Aorta (tissue), 5 donors: ENCODE results near the gene SRCAP. TPM values are rescaled to one million over a fixed set of nuclear protein-coding genes. Genes with fewer than 3 reads are reported as not detected.
A peak's percentile ranks its signal among the peaks of the same experiment; 100 is the strongest.

Experiments
- ATAC-seq: fragments of 200-7000 bp; cut with Tn5 transposase; one replicate; pipeline ENCODE4 v1.9.1; 2022; ENCODE audit warnings: moderate library complexity; ENCODE audit not compliant: low FRiP score
- DNase-seq, 2 donors: peaks; one replicate each; pipeline ENCODE4 v3.0.0-alpha.2; 2020
- H3K27ac ChIP-seq, 2 donors: one replicate each; pipeline ENCODE4 v1.5.1; 2013; ENCODE audit warnings: low read length in 2 of 2, mild to moderate bottlenecking in 2 of 2, moderate library complexity in 2 of 2, control low read depth in 1 of 2, inconsistent platforms in 1 of 2, low read depth in 1 of 2
- H3K27me3 ChIP-seq, 2 donors: one replicate each; pipeline ENCODE4 v1.6.1; 2013; ENCODE audit warnings: control low read depth in 1 of 2, low read length in 1 of 2, mild to moderate bottlenecking in 1 of 2, moderate library complexity in 1 of 2; ENCODE audit not compliant: insufficient read depth in 2 of 2, control insufficient read depth in 1 of 2
- H3K36me3 ChIP-seq, 2 donors: one replicate each; pipeline ENCODE4 v1.6.1; 2013; ENCODE audit warnings: control low read depth in 1 of 2, low read length in 1 of 2, mild to moderate bottlenecking in 1 of 2; ENCODE audit not compliant: insufficient read depth in 2 of 2, control insufficient read depth in 1 of 2
- H3K4me1 ChIP-seq, 2 donors: one replicate each; pipeline ENCODE4 v1.6.1; 2013; ENCODE audit warnings: low read length in 2 of 2, control low read depth in 1 of 2, mild to moderate bottlenecking in 1 of 2, moderate library complexity in 1 of 2; ENCODE audit not compliant: insufficient read depth in 2 of 2, control insufficient read depth in 1 of 2
- H3K4me3 ChIP-seq, 2 donors: one replicate each; pipeline ENCODE4 v1.5.1; 2013; ENCODE audit warnings: low read length in 2 of 2, control low read depth in 1 of 2, mild to moderate bottlenecking in 1 of 2
- H3K9me3 ChIP-seq: one replicate; pipeline ENCODE4 v1.6.1; 2013; ENCODE audit warnings: mild to moderate bottlenecking, low read length; ENCODE audit not compliant: control insufficient read depth
- WGBS, 2 donors: extraction: QIAGEN DNeasy Blood & Tissue Kit; methylation state at CpG; one replicate each; pipeline ENCODE4 v1.1.7; 2013; 5-methylcytosine and 5-hydroxymethylcytosine counted together
- intact Hi-C, 2 donors: fragments of 100-400 bp; cut with DNase I; formaldehyde crosslinking; loops; one replicate each; pipeline versions ENCODE4 v1.14.2 to v1.15.0; 2022
- polyA plus RNA-seq, 2 donors: library from polyadenylated mRNA; stranded (reverse); fragments of 200-250 nt; gene quantifications; one replicate each; pipeline ENCODE4 v1.2.3, GENCODE V29; 2013
- total RNA-seq, 2 donors: library from RNA; stranded (reverse); fragmentation: NEBNext Ultra II Directional; extraction: Animal tissue kit (Norgen Biotek cat#: 25700); gene quantifications; one replicate each; pipeline ENCODE4 v1.2.1, GENCODE V29; 2021
- donor health status: healthy with polysubstance abuse.
- donor health status: Bipolar disorder and iron deficiency.
- donor health status: DM: no; HTN: no; CAD: no.
- donor health status: DM: no; HTN: no; CAD: no.
- donor health status: DM: yes; HTN: yes; CAD: no.

The SRCAP gene
- total and polyA plus RNA-seq, 4 donors: 7.1 to 66.2 (median 34.9) TPM

- H3K36me3 ChIP-seq: peaks cover 3 to 30% of the 10 kb centered on the region in 2 donors
- ATAC-seq: no peak
- intact Hi-C loops: loop anchor here in 1 of 2 donors (10.0 kb wide), 1 partner anchor 952 kb away; the partner anchor contains the start of genes PAGR1 and PRRT2
These were observed 67.4 kb downstream of the SRCAP start for GRCh38 chr16:30766206-30766932.

GRCh38 chr16:30766933-30767284, 67.9 kb downstream of the SRCAP start:
- Histone ChIP-seq H3K4me1 (peaks cover 0 to 5% of the 10 kb centered on the region in 2 donors), H3K27ac (no peak overlapping the region), H3K27me3 (no peaks in the 10 kb centered on the region), H3K9me3 (no peaks in the 10 kb centered on the region), H3K4me3 (no peak overlapping the region), H3K36me3 (peaks cover 3 to 31% of the 10 kb centered on the region in 2 donors)
- 46 to 48% methylated on average over 4 of the region's 4 CpGs for WGBS, 2 donors
- DNase-seq: no peak
- intact Hi-C loops: loop anchor here in 1 of 2 donors (10.0 kb wide), 1 partner anchor 952 kb away; the partner anchor contains the start of genes PAGR1 and PRRT2
- no peak for ATAC-seq

More at GRCh38 chr16:30766206-30766932, 67.4 kb downstream of the SRCAP start:
- peak; percentile 24 to 64 for DNase-seq
- H3K4me1 ChIP-seq: peaks cover 0 to 5% of the 10 kb centered on the region in 2 donors
- no peaks in the 10 kb centered on the region for H3K27me3 ChIP-seq
- H3K9me3 ChIP-seq: no peaks in the 10 kb centered on the region
- H3K4me3 ChIP-seq: no peak overlapping the region
- WGBS, 2 donors: 85% methylated on average over 29 of the region's 29 CpGs
- no peak overlapping the region for H3K27ac ChIP-seq

GRCh38 chr16:30767767-30768465, 68.9 kb downstream of the SRCAP start:
- peak; percentile 46 to 70 for DNase-seq
- intact Hi-C loops: loop anchor here in 1 of 2 donors (10.0 kb wide), 1 partner anchor 953 kb away; the partner anchor contains the start of genes PAGR1 and PRRT2

GRCh38 chr16:30768583-30769181, 69.7 kb downstream of the SRCAP start:
- DNase-seq (peak; percentile 38 to 70), ATAC-seq (no peak)
- peaks cover 3 to 35% of the 10 kb centered on the region in 2 donors for H3K36me3 ChIP-seq
- H3K27me3 ChIP-seq: no peaks in the 10 kb centered on the region
- H3K4me1 ChIP-seq: no peaks in the 10 kb centered on the region
- no peak overlapping the region for H3K4me3 ChIP-seq
- intact Hi-C loops: loop anchor here in 1 of 2 donors (10.0 kb wide), 1 partner anchor 954 kb away; the partner anchor contains the start of genes PAGR1 and PRRT2
- WGBS, 2 donors: 95 to 96% methylated on average over 23 of the region's 23 CpGs
- no peaks in the 10 kb centered on the region for H3K9me3 ChIP-seq
- no peak overlapping the region for H3K27ac ChIP-seq

More at GRCh38 chr16:30767767-30768465, 68.9 kb downstream of the SRCAP start:
- Histone ChIP-seq H3K9me3 (no peaks in the 10 kb centered on the region), H3K27me3 (no peaks in the 10 kb centered on the region), H3K4me1 (peaks cover 0 to 4% of the 10 kb centered on the region in 2 donors), H3K4me3 (no peak overlapping the region), H3K27ac (no peak overlapping the region), H3K36me3 (peaks cover 3 to 35% of the 10 kb centered on the region in 2 donors)
- 89% methylated on average over 18 of the region's 18 CpGs for WGBS, 2 donors
- no peak for ATAC-seq

- H3K4me1 ChIP-seq: no peaks in the 10 kb centered on the region
- no peak overlapping the region for H3K27ac ChIP-seq
- no peaks in the 10 kb centered on the region for H3K27me3 ChIP-seq
- intact Hi-C loops: loop anchor here in 1 of 2 donors (10.0 kb wide), 1 partner anchor 955 kb away; the partner anchor contains the start of genes PAGR1 and PRRT2
- H3K9me3 ChIP-seq: no peaks in the 10 kb centered on the region
- peaks cover 3 to 32% of the 10 kb centered on the region in 2 donors for H3K36me3 ChIP-seq
- DNase-seq (peak; percentile 39 to 68), ATAC-seq (no peak)
- no peak overlapping the region for H3K4me3 ChIP-seq
- WGBS, 2 donors: 93% methylated on average over 17 of the region's 17 CpGs
These were observed 70.6 kb downstream of the SRCAP start for GRCh38 chr16:30769379-30770089.

- no peak for DNase-seq
- no peak overlapping the region for H3K4me3 ChIP-seq
- peaks cover 3 to 20% of the 10 kb centered on the region in 2 donors for H3K36me3 ChIP-seq
- ATAC-seq: no peak
- H3K27ac ChIP-seq: no peak overlapping the region
- 86 to 87% methylated on average over 11 to 14 of the region's 14 CpGs for WGBS, 2 donors
- intact Hi-C loops: no loop called here
- no peaks in the 10 kb centered on the region for H3K4me1 ChIP-seq
- no peaks in the 10 kb centered on the region for H3K27me3 ChIP-seq
- H3K9me3 ChIP-seq: no peaks in the 10 kb centered on the region
These were observed 72.8 kb downstream of the SRCAP start for GRCh38 chr16:30771726-30772125.

GRCh38 chr16:30773826-30774225, 74.9 kb downstream of the SRCAP start:
- peaks cover 0 to 12% of the 10 kb centered on the region in 2 donors for H3K36me3 ChIP-seq
- WGBS, 2 donors: 84 to 86% methylated on average over 14 of the region's 14 CpGs
- H3K27ac ChIP-seq: no peak overlapping the region
- no peak for ATAC-seq
- no peaks in the 10 kb centered on the region for H3K27me3 ChIP-seq
- no peak for DNase-seq
- intact Hi-C loops: no loop called here
- no peaks in the 10 kb centered on the region for H3K9me3 ChIP-seq
- no peaks in the 10 kb centered on the region for H3K4me1 ChIP-seq
- H3K4me3 ChIP-seq: no peak overlapping the region
